Endodermal cell (in vitro differentiated cells): ENCODE results near the gene TBL1X. TPM values are rescaled to one million over a fixed set of nuclear protein-coding genes. Genes with fewer than 3 reads are reported as not detected.

Source experiments
- DNase-seq: peaks from one replicate; pipeline ENCODE4 v3.0.0-alpha.2; 2017
- H3K27ac ChIP-seq: 2 replicates; pipeline ENCODE4 v1.5.1; 2013; ENCODE audit warnings: mild to moderate bottlenecking, low read depth, low read length, moderate library complexity
- H3K27me3 ChIP-seq: 2 replicates; pipeline ENCODE4 v1.6.1; 2013; ENCODE audit warnings: mild to moderate bottlenecking, low read length, moderate library complexity; ENCODE audit not compliant: insufficient read depth, control insufficient read depth, poor library complexity, severe bottlenecking
- H3K36me3 ChIP-seq: 2 replicates; pipeline ENCODE4 v1.7.0; 2013; ENCODE audit warnings: mild to moderate bottlenecking, low read length, moderate library complexity; ENCODE audit not compliant: control insufficient read depth, insufficient read depth
- H3K4me1 ChIP-seq: one replicate; pipeline ENCODE4 v1.7.0; 2013; ENCODE audit warnings: low read length; ENCODE audit not compliant: control insufficient read depth, insufficient read depth
- H3K4me3 ChIP-seq: 2 replicates; pipeline ENCODE4 v1.5.1; 2013; ENCODE audit warnings: mild to moderate bottlenecking, low read length, moderate library complexity
- H3K9ac ChIP-seq: 2 replicates; pipeline ENCODE4 v1.6.1; 2013; ENCODE audit warnings: mild to moderate bottlenecking, low read length, moderate library complexity; ENCODE audit not compliant: poor library complexity, severe bottlenecking; ENCODE audit errors: extremely low read depth
- H3K9me3 ChIP-seq: 2 replicates; pipeline ENCODE4 v1.6.1; 2013; ENCODE audit warnings: mild to moderate bottlenecking, low read length, moderate library complexity; ENCODE audit not compliant: control insufficient read depth
- H3K27ac Mint-ChIP-seq: 2 replicates; pipeline ENCODE4 v1.8.0; 2020; ENCODE audit warnings: mixed read lengths
- H3K27me3 Mint-ChIP-seq: 2 replicates; pipeline ENCODE4 v1.8.0; 2021; ENCODE audit warnings: mild to moderate bottlenecking, mixed read lengths; ENCODE audit not compliant: insufficient read depth
- H3K36me3 Mint-ChIP-seq: 2 replicates; pipeline ENCODE4 v1.8.0; 2020; ENCODE audit warnings: low read depth, mixed read lengths
- H3K4me1 Mint-ChIP-seq: 2 replicates; pipeline ENCODE4 v1.8.0; 2020; ENCODE audit warnings: mixed read lengths
- H3K4me3 Mint-ChIP-seq: 2 replicates; pipeline ENCODE4 v1.8.0; 2020; ENCODE audit warnings: mild to moderate bottlenecking, moderate library complexity, mixed read lengths
- H3K9me3 Mint-ChIP-seq: 2 replicates; pipeline ENCODE4 v1.8.0; 2020; ENCODE audit warnings: mild to moderate bottlenecking, mixed read lengths
- CTCF ChIP-seq: fragments of 200-600 bp; sonication (generic); conservative IDR thresholded peaks from 2 replicates; pipeline ENCODE4 v1.5.0; 2021; ENCODE audit warnings: antibody characterized with exemption, mild to moderate bottlenecking
- WGBS, 2 experiments: methylation state at CpG; one replicate each; pipeline versions ENCODE4 v1.1.5 to v1.1.7; 2013; ENCODE audit warnings: missing lambda C conversion rate in 2 of 2, mixed read lengths in 1 of 2; ENCODE audit not compliant: insufficient coverage in 1 of 2, insufficient read length in 1 of 2; 5-methylcytosine and 5-hydroxymethylcytosine counted together
- total RNA-seq, 2 donors: library from RNA; stranded (reverse); fragmentation: NEBNext Ultra II Directional in 1 of 2; extraction: Animal tissue kit (Norgen Biotek cat#: 25700) in 1 of 2; gene quantifications; 2 replicates in 1 of 2; 3 replicates in 1 of 2; pipeline ENCODE4 v1.2.1, GENCODE V29; 2021

The TBL1X gene
- total RNA-seq, 2 donors from 2014 or later: 19.1 to 24.1 TPM

GRCh38 chrX:9518889-9519288, 54.0 kb downstream of the TBL1X start:
- H3K9me3 Mint-ChIP-seq: peaks cover 63% of the 10 kb centered on the region
- Histone ChIP-seq H3K9ac (no peak overlapping the region), H3K27me3 (no peaks in the 10 kb centered on the region), H3K9me3 (no peaks in the 10 kb centered on the region), H3K4me3 (no peak overlapping the region), H3K36me3 (no peaks in the 10 kb centered on the region), H3K27ac (no peak overlapping the region), H3K4me1 (no peaks in the 10 kb centered on the region)
- no peaks in the 10 kb centered on the region for H3K36me3 Mint-ChIP-seq
- no peak for DNase-seq
- H3K27ac Mint-ChIP-seq: no peak overlapping the region
- no peak for TF ChIP-seq CTCF
- WGBS, 2 experiments: 100% methylated on average over 4 of the region's 5 CpGs; no CpG with 5 or more reads in 1 of the 2 experiments
- H3K27me3 Mint-ChIP-seq: no peaks in the 10 kb centered on the region
- peaks cover 17% of the 10 kb centered on the region for H3K4me1 Mint-ChIP-seq
- H3K4me3 Mint-ChIP-seq: no peak overlapping the region

GRCh38 chrX:9519546-9520216, 54.8 kb downstream of the TBL1X start:
- no peak overlapping the region for H3K27ac ChIP-seq
- H3K36me3 Mint-ChIP-seq: no peaks in the 10 kb centered on the region
- no peak overlapping the region for H3K4me3 Mint-ChIP-seq
- peaks cover 63% of the 10 kb centered on the region for H3K9me3 Mint-ChIP-seq
- no peaks in the 10 kb centered on the region for H3K9me3 ChIP-seq
- H3K27me3 Mint-ChIP-seq: no peaks in the 10 kb centered on the region
- H3K4me1 Mint-ChIP-seq: peaks cover 17% of the 10 kb centered on the region
- no peaks in the 10 kb centered on the region for H3K36me3 ChIP-seq
- no peaks in the 10 kb centered on the region for H3K27me3 ChIP-seq
- no peak overlapping the region for H3K9ac ChIP-seq
- no peak for DNase-seq
- no peak overlapping the region for H3K27ac Mint-ChIP-seq
- no peaks in the 10 kb centered on the region for H3K4me1 ChIP-seq
- WGBS, 2 experiments: 93 to 100% methylated on average over 1 to 8 of the region's 8 CpGs
- no peak overlapping the region for H3K4me3 ChIP-seq
- TF ChIP-seq CTCF: no peak

DNA sequence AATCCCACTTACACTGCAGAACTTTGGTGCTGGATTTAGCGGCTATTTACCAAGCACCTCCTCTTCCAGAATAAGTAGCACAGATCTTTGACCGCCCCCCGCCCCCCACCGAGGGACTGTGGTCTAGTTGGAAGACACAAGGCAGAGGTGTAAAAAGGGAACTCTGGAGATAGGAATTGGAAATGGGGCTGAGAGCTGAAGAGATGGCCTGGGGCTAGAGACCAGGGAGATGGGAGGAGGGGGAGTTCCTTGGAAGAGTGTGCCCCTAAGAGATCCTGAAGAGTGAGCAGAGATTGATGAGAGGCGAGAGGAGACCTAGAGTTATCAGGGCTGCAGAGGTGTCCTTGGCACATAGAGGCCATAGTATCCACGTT, 55.3 kb downstream of the TBL1X start:
- H3K4me3 Mint-ChIP-seq: no peak overlapping the region
- H3K36me3 Mint-ChIP-seq: no peaks in the 10 kb centered on the region
- no peaks in the 10 kb centered on the region for H3K27me3 Mint-ChIP-seq
- no peaks in the 10 kb centered on the region for H3K4me1 ChIP-seq
- WGBS, 2 experiments: 89% methylated on average over 5 of the region's 6 CpGs; no CpG with 5 or more reads in 1 of the 2 experiments
- H3K4me1 Mint-ChIP-seq: peaks cover 17% of the 10 kb centered on the region
- H3K9me3 Mint-ChIP-seq: peaks cover 64% of the 10 kb centered on the region
- no peak for TF ChIP-seq CTCF
- H3K9ac ChIP-seq: no peak overlapping the region
- no peak for DNase-seq
- no peak overlapping the region for H3K27ac ChIP-seq
- H3K27me3 ChIP-seq: no peaks in the 10 kb centered on the region
- no peak overlapping the region for H3K27ac Mint-ChIP-seq
- H3K9me3 ChIP-seq: no peaks in the 10 kb centered on the region
- H3K4me3 ChIP-seq: no peak overlapping the region
- H3K36me3 ChIP-seq: no peaks in the 10 kb centered on the region
